Activated CD4-positive, alpha-beta T cell treated with anti-CD3 and anti-CD28 coated beads, Interleukin-2, amount 10 ng/mL, durations not matched to agents 7 days and 5 days (primary cell): ENCODE data around the gene PPAT. TPM values are rescaled to one million over a fixed set of nuclear protein-coding genes. Genes with fewer than 3 reads are reported as not detected.
"Not testable (repeated sequence)": the region's sequence is repeated elsewhere in the genome, so short reads cannot be mapped to it uniquely, and the experiment has no call there.

Experiments used
- CTCF ChIA-PET: fragments of 350-600 bp; sonication (Branson Sonifier 250); formaldehyde crosslinking; loops from one replicate; lab custom pipeline; 2021; ENCODE audit warnings: antibody characterized with exemption; lab: Charles Lee
- POLR2A ChIA-PET: fragments of 350-600 bp; sonication (Branson Sonifier 250); formaldehyde crosslinking; loops from one replicate; lab custom pipeline; 2021; ENCODE audit warnings: antibody characterized with exemption; lab: Charles Lee
- DNase-seq: peaks from one replicate; pipeline ENCODE4 v3.0.0-alpha.2; 2020
- H3K27ac Mint-ChIP-seq: one replicate; pipeline ENCODE4 v1.8.0; 2021; ENCODE audit warnings: mild to moderate bottlenecking, moderate library complexity, mixed read lengths
- H3K27me3 Mint-ChIP-seq: one replicate; pipeline ENCODE4 v1.8.0; 2021; ENCODE audit warnings: mixed read lengths
- H3K36me3 Mint-ChIP-seq: one replicate; pipeline ENCODE4 v1.8.0; 2021; ENCODE audit warnings: low read depth, mixed read lengths
- H3K4me1 Mint-ChIP-seq: one replicate; pipeline ENCODE4 v1.8.0; 2021; ENCODE audit warnings: mixed read lengths
- H3K4me3 Mint-ChIP-seq: one replicate; pipeline ENCODE4 v1.8.0; 2021; ENCODE audit warnings: mild to moderate bottlenecking, moderate library complexity, mixed read lengths
- H3K9me3 Mint-ChIP-seq: one replicate; pipeline ENCODE4 v1.8.0; 2021; ENCODE audit warnings: mixed read lengths
- total RNA-seq, 2 experiments: library from RNA; stranded (reverse); gene quantifications; one replicate each; pipeline ENCODE4 v1.2.3, GENCODE V29; 2021

The PPAT gene
- total RNA-seq, 2 experiments from 2014 or later, result 24.3 to 24.7 TPM

DNA sequence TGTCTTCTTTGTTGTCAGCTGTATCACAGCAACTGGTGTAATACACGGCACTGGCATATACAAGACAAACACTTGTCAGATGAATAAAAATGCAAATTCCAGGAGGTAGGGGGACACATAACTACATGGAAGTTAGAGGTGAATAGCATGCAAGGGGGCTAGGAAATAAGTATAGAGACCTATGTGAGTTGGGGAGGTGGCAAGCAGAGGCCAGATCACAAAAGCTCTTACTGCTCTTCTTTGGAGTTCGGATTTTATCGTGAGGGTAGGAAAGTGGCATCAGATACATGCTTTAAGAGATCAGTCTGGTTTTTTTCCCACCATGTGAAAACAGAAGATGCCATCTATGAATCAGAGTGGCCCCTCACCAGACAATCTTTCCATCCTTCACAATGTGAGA lies 29.2 kb upstream of the PPAT start:
- Mint-ChIP-seq H3K4me3 (no peak overlapping the region), H3K4me1 (peaks cover 45% of the 10 kb centered on the region), H3K27me3 (no peaks in the 10 kb centered on the region), H3K36me3 (peaks cover 39% of the 10 kb centered on the region), H3K9me3 (no peaks in the 10 kb centered on the region), H3K27ac (no peak overlapping the region)
- ChIA-PET CTCF (interaction anchor here (0.6 to 1.3 kb wide), 4 partner anchors 16 to 340 kb away, joined by 3 read pairs; no protein-coding TSS in a partner anchor), POLR2A (no interaction called here)
- DNase-seq, result no peak

DNA sequence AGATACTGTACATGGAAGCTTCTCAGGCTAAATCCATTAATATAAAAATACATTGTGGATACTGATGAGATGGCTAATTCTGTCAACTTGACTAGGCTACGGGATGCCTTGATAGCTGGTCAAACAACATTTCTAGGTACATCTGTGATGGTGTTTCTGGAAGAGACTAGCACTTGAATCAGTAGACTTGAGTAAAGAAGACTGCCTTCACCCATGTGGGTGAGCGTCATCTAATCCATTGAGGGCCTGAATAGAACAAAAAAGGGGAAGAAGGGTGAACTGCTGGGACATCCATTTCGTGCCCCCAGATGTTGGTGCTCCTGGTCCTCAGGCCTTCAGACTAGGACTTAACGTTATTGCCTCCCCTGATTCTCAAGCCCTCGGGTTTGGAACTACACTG lies 28.3 kb upstream of the PPAT start:
- peaks cover 43% of the 10 kb centered on the region for H3K36me3 Mint-ChIP-seq
- no peaks in the 10 kb centered on the region for H3K9me3 Mint-ChIP-seq
- ChIA-PET CTCF (interaction anchor here (1.0 to 1.3 kb wide), 2 partner anchors 19 to 27 kb away, joined by 3 to 5 read pairs; partner anchors contain the start of gene PAICS), POLR2A (no interaction called here)
- H3K27me3 Mint-ChIP-seq, result no peaks in the 10 kb centered on the region
- H3K4me3 Mint-ChIP-seq, result no peak overlapping the region
- DNase-seq, result no peak
- H3K27ac Mint-ChIP-seq, result no peak overlapping the region
- peaks cover 38% of the 10 kb centered on the region for H3K4me1 Mint-ChIP-seq

DNA sequence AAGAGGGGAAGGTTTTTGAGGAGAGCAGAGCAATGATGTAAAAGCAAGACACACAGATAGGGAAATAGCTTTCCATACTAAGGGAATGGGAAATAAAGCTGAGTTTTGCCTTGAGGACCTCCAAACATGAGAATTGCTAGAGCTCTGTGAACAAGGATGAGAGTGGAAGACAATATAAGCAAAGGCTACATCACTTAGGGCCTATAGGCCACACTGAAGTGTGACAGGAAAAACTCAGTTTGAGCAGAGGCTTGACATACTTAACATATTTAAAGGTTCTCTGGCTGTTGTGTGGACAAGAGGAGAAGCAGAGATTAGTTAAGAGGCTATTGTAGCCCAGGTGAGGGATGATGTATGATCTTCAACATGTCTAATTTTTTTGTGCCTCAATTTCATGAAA lies 26.7 kb upstream of the PPAT start:
- Mint-ChIP-seq H3K36me3 (peaks cover 45% of the 10 kb centered on the region), H3K27ac (peak overlapping the region; percentile 44), H3K9me3 (no peaks in the 10 kb centered on the region), H3K4me3 (no peak overlapping the region), H3K4me1 (peaks cover 35% of the 10 kb centered on the region), H3K27me3 (no peaks in the 10 kb centered on the region)
- ChIA-PET CTCF (no interaction called here), POLR2A (no interaction called here)
- no peak for DNase-seq

DNA sequence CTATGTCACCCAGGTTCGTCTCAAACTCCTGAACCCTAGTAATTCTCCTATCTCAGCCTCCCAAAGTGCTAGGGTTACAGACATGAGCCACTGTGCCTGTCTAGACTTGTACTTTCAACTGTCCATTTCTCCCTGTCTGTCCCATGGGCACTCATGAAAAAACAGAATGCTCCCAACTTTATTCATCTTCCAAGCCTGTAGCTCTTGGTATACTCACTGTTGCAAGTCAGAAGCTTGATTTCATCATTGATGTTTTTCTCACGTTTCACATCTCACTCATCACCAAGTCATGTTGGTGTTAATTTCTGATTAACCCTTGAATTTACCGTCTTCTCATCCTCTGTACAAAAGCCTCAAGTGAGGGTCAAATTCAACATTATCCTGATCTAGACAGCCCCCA lies 24.7 kb upstream of the PPAT start:
- DNase-seq, result no peak
- no peaks in the 10 kb centered on the region for H3K9me3 Mint-ChIP-seq
- ChIA-PET POLR2A (interaction anchor here (0.6 kb wide), 1 partner anchor 21 kb away, joined by 3 read pairs; no protein-coding TSS in a partner anchor), CTCF (interaction anchor here (0.6 to 1.2 kb wide), 3 partner anchors 15 to 590 kb away, joined by 3 read pairs; no protein-coding TSS in a partner anchor)
- no peak overlapping the region for H3K4me3 Mint-ChIP-seq
- peak overlapping the region; percentile 44 for H3K27ac Mint-ChIP-seq
- no peaks in the 10 kb centered on the region for H3K27me3 Mint-ChIP-seq
- peaks cover 47% of the 10 kb centered on the region for H3K36me3 Mint-ChIP-seq
- H3K4me1 Mint-ChIP-seq, result peaks cover 18% of the 10 kb centered on the region

DNA sequence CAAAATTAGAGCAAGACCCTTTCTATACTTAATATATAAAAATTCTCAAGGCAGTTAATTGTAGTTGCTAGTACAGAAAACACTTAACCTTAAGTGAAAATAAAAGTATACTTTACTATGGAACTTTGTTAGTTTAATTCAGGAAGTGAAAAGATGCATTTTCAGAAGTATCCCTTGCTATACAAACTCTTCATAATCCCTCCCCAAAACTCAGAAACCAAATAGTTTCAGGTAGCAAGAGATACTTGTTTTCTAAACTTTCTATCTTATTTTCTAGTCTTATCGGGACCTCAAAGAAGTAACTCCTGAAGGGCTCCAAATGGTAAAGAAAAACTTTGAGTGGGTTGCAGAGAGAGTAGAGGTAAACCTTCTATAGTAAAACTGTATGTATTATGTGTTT lies 14.9 kb upstream of the PPAT start:
- POLR2A ChIA-PET, result no interaction called here
- H3K4me1 Mint-ChIP-seq, result peaks cover 20% of the 10 kb centered on the region
- CTCF ChIA-PET, result no interaction called here

DNA sequence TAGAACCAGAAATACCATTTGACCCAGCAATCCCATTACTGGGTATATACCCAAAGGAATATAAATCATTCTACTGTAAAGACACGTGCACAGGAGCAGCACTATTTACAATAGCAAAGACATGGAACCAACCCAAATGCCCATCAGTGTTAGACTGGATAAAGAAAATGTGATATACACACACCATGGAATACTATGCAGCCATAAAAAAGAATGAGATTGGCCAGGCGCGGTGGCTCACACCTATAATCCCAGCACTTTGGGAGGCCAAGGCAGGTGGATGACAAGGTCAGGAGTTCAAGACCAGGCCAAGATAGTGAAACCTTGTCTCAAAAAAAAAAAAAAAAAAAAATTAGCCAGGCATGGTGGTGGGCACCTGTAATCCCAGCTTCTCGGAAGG lies 14.1 kb upstream of the PPAT start:
- DNase-seq, CTCF ChIA-PET, H3K27me3 Mint-ChIP-seq, H3K9me3 Mint-ChIP-seq, H3K4me3 Mint-ChIP-seq, POLR2A ChIA-PET, H3K27ac Mint-ChIP-seq: not testable (repeated sequence)
- H3K4me1 Mint-ChIP-seq, result peaks cover 25% of the 10 kb centered on the region
- peaks cover 60% of the 10 kb centered on the region for H3K36me3 Mint-ChIP-seq

More for the DNA sequence above, 14.9 kb upstream of the PPAT start:
- DNase-seq, result no peak
- Mint-ChIP-seq H3K4me3 (no peak overlapping the region), H3K9me3 (no peaks in the 10 kb centered on the region), H3K36me3 (peaks cover 61% of the 10 kb centered on the region), H3K27ac (no peak overlapping the region), H3K27me3 (no peaks in the 10 kb centered on the region)

DNA sequence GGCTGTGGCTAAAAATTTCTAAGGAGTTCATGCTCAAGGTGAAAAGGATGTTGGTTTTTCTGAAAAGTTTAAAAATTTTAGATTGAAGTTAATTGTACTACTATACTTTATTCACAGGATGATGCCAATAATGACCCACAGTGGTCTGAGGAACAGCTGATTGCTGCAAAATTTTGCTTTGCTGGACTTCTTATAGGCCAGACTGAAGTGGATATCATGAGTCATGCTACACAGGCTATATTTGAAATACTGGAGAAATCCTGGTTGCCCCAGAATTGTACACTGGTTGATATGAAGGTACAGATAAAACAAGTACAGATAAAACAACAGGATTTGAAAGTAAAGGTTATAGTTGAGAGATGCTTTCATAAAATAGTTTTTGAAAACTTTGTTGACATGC lies 12.9 kb upstream of the PPAT start:
- Mint-ChIP-seq H3K27ac (no peak overlapping the region), H3K36me3 (peaks cover 62% of the 10 kb centered on the region), H3K4me3 (no peak overlapping the region), H3K27me3 (no peaks in the 10 kb centered on the region), H3K4me1 (peaks cover 30% of the 10 kb centered on the region), H3K9me3 (no peaks in the 10 kb centered on the region)
- no peak for DNase-seq
- POLR2A ChIA-PET, result no interaction called here
- CTCF ChIA-PET, result interaction anchor here (0.7 kb wide), 2 partner anchors 11 to 16 kb away, joined by 3 read pairs; no protein-coding TSS in a partner anchor

DNA sequence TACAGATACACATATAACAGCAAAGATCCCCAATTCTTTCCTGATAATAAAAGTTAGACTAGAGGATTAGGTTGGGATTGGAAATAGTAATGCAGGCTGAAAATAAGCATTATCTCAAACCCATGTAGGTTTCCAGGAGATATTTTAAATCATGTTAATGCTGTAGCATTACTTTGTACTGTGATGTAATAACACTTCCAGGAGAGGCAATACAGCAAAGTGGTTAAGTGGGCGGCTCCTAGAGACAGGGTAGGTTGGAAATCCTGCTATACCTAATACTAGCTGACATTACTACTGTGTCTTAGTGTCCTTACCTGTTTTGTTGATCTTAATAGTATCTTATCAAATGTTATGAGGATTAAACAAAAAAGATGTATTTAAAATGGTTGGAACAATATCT lies 10.3 kb upstream of the PPAT start:
- H3K36me3 Mint-ChIP-seq, result peaks cover 56% of the 10 kb centered on the region
- no peaks in the 10 kb centered on the region for H3K9me3 Mint-ChIP-seq
- no peak overlapping the region for H3K4me3 Mint-ChIP-seq
- H3K27ac Mint-ChIP-seq, result no peak overlapping the region
- peaks cover 49% of the 10 kb centered on the region for H3K4me1 Mint-ChIP-seq
- H3K27me3 Mint-ChIP-seq, result no peaks in the 10 kb centered on the region
- ChIA-PET CTCF (interaction anchor here (0.6 to 1.2 kb wide), 3 partner anchors 11 to 122 kb away, joined by 3 read pairs; no protein-coding TSS in a partner anchor), POLR2A (no interaction called here)
- DNase-seq, result no peak

DNA sequence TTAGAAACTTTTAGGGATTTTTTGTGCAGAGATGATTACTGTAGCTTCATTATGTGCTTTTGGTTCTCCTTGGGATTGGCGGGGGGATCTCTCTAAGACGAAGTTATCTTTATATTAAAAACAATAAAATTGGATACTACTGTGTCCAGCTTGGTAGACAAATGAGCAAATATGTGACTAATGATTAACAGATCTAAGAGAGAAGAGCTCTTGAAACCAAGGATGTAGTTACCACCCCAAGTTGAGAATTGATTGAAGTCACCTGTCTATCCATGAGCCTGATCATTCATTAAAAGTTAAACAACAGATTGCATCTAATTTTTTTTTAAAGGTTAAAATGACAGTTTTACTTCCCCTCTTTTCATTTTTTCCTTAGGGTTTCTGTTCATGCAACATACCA lies 9.3 kb upstream of the PPAT start:
- DNase-seq, result no peak
- CTCF ChIA-PET, result interaction anchor here (0.6 to 1.2 kb wide), 3 partner anchors 14 to 529 kb away, joined by 3 read pairs; no protein-coding TSS in a partner anchor
- POLR2A ChIA-PET, result no interaction called here
- no peak overlapping the region for H3K4me3 Mint-ChIP-seq
- H3K27ac Mint-ChIP-seq, result no peak overlapping the region
- H3K4me1 Mint-ChIP-seq, result peaks cover 59% of the 10 kb centered on the region
- peaks cover 51% of the 10 kb centered on the region for H3K36me3 Mint-ChIP-seq
- H3K9me3 Mint-ChIP-seq, result no peaks in the 10 kb centered on the region
- no peaks in the 10 kb centered on the region for H3K27me3 Mint-ChIP-seq

DNA sequence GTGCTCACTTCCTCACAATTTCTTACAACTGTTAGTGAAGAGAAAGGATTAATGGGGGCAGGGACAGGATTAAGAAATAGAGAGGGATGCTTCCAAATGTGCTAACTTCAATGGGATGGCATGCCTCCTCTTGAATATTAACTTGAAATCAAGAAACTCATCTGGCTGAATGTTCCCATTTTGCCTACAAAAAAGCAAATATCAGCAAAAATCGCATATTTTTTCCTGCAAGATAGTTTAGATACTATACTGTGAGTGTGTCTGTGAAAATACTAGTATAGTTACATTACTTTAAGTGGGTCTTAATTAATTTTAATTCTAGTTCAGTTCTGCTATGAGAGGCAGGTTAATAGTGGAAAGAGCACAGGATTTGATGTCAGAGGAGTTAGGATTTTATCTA lies 5.6 kb upstream of the PPAT start:
- peaks cover 40% of the 10 kb centered on the region for H3K36me3 Mint-ChIP-seq

DNA sequence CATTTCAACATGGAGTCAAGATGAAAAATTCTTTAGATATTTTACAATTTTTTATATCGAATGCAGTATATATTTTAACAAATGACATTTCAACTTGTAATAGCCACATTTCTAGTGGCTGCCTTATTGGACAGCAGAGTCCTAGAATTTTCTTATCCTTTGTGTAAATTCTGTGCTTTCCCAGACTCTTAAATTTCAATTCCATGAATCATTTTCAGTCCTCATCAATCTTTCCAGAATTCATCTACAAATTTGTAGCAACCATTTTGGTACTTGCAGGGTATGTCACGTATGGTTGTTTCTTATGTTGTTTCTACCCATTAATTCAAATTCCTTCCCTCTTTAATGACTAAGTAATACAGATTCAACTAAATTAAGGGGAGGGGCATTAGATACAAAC lies 3.4 kb upstream of the PPAT start:
- ChIA-PET POLR2A (no interaction called here), CTCF (interaction anchor here (0.9 to 5.7 kb wide), 3 partner anchors 14 to 256 kb away, joined by 3 to 19 read pairs (median 3); no protein-coding TSS in a partner anchor)
- no peaks in the 10 kb centered on the region for H3K27me3 Mint-ChIP-seq
- peaks cover 28% of the 10 kb centered on the region for H3K36me3 Mint-ChIP-seq
- no peak overlapping the region for H3K27ac Mint-ChIP-seq
- DNase-seq, result no peak
- no peak overlapping the region for H3K4me3 Mint-ChIP-seq
- peaks cover 57% of the 10 kb centered on the region for H3K4me1 Mint-ChIP-seq
- H3K9me3 Mint-ChIP-seq, result no peaks in the 10 kb centered on the region

More for the DNA sequence above, 5.6 kb upstream of the PPAT start:
- Mint-ChIP-seq H3K27ac (peak overlapping the region; percentile 38), H3K27me3 (no peaks in the 10 kb centered on the region), H3K4me3 (no peak overlapping the region), H3K4me1 (peaks cover 59% of the 10 kb centered on the region), H3K9me3 (no peaks in the 10 kb centered on the region)
- POLR2A ChIA-PET, result interaction anchor here (0.6 kb wide), 1 partner anchor 343 kb away, joined by 4 read pairs; no protein-coding TSS in a partner anchor
- DNase-seq, result no peak
- CTCF ChIA-PET, result no interaction called here

DNA sequence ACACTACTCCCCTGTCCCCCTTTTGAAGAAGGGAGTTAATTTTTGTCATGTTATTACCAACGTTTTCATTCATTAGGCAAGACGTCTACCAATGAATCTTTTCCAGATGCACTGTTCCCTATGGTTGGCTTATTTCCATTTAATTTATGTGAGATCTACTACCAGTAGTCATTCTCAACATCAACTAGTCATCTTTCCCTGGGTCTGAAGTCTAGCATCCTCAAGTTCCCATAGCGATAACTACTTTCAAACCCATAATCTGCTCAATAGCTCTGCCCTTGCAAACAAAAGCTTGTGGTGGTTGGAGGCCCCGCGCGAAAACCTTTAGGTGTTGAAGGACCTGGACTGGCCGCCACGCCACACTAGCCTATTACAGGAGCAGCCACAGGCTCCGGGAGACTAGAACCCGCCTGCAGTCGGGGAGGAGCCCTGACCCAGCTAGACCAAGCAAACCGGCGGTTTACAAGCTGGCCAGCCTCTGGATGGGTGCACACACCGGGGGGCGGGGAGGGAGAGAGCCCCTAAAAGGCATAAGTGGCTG lies 746 bp downstream of the PPAT start:
- no peaks in the 10 kb centered on the region for H3K9me3 Mint-ChIP-seq
- POLR2A ChIA-PET, result interaction anchor here (0.6 to 1.7 kb wide), 2 partner anchors 11 to 48 kb away, joined by 8 to 9 read pairs; partner anchors contain the start of gene AASDH
- peaks cover 43% of the 10 kb centered on the region for H3K4me1 Mint-ChIP-seq
- no peaks in the 10 kb centered on the region for H3K27me3 Mint-ChIP-seq
- peak; percentile 43 for DNase-seq
- CTCF ChIA-PET, result interaction anchor here (0.6 to 5.7 kb wide), 4 partner anchors 10 to 231 kb away, joined by 3 to 19 read pairs (median 4); no protein-coding TSS in a partner anchor
- peak overlapping the region; percentile 93 for H3K27ac Mint-ChIP-seq
- peaks cover 9% of the 10 kb centered on the region for H3K36me3 Mint-ChIP-seq
- H3K4me3 Mint-ChIP-seq, result peak overlapping the region; percentile 86

DNA sequence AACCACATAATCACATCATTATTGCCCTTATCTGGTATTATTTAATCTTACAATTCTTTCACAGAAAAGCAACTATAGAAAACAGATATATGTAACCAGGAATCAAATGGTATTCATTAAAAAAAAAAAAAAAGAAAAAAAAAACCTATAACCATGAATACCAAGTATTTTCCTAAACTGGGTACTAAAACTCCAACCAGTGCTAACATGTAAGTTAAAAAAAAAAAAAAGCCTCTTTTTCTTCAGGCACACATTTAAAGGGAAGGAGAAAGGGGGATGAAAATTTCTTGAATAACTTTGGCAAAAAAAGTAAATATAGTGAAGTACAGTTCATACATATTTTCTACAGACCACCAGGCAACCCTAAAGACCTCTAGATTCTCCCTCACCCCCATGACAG lies 2.1 kb downstream of the PPAT start:
- no peak for DNase-seq
- H3K27me3 Mint-ChIP-seq, result no peaks in the 10 kb centered on the region
- ChIA-PET CTCF (interaction anchor here (0.6 to 5.7 kb wide), 3 partner anchors 9 to 23 kb away, joined by 3 to 19 read pairs (median 4); no protein-coding TSS in a partner anchor), POLR2A (no interaction called here)
- H3K4me1 Mint-ChIP-seq, result peaks cover 35% of the 10 kb centered on the region
- H3K36me3 Mint-ChIP-seq, result peaks cover 5% of the 10 kb centered on the region
- H3K9me3 Mint-ChIP-seq, result no peaks in the 10 kb centered on the region
- H3K27ac Mint-ChIP-seq, result no peak overlapping the region
- peak overlapping the region; percentile 86 for H3K4me3 Mint-ChIP-seq
